Measurements from ENCODE around the gene SETD7.
A peak's percentile ranks its signal among the peaks of the same experiment; 100 is the strongest.

SETD7 gene

DNA sequence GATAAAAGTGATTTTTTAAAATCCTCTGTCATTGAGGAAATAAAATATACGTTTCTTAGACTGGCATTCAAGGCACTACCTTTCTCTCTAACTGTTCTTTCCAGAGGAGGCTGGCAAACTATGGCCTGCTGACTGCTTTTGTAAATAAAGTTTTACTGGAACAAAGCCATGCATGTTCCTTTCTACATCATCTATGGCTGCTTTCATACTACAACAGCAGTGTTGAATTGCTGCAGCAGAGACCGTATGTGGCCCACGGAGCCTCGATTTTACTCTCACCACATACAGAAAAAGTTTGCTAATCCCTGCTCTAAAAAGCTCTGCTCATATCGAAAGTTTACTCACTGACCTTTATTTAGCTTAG lies 20.2 kb downstream of the SETD7 start:
- H3K4me3 ChIP-seq (ENCODE audit: low read depth, low read length): no peak overlapping the region
- in situ Hi-C loops (cut with HindIII; ENCODE audit: low sequenced_read_pairs): no loop called here
- TF ChIP-seq, protein P1, sequence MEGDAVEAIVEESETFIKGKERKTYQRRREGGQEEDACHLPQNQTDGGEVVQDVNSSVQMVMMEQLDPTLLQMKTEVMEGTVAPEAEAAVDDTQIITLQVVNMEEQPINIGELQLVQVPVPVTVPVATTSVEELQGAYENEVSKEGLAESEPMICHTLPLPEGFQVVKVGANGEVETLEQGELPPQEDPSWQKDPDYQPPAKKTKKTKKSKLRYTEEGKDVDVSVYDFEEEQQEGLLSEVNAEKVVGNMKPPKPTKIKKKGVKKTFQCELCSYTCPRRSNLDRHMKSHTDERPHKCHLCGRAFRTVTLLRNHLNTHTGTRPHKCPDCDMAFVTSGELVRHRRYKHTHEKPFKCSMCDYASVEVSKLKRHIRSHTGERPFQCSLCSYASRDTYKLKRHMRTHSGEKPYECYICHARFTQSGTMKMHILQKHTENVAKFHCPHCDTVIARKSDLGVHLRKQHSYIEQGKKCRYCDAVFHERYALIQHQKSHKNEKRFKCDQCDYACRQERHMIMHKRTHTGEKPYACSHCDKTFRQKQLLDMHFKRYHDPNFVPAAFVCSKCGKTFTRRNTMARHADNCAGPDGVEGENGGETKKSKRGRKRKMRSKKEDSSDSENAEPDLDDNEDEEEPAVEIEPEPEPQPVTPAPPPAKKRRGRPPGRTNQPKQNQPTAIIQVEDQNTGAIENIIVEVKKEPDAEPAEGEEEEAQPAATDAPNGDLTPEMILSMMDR (IDR thresholded peaks at IDR 0.05; ENCODE audit: low read depth, low read length, missing control alignments): no peak

DNA sequence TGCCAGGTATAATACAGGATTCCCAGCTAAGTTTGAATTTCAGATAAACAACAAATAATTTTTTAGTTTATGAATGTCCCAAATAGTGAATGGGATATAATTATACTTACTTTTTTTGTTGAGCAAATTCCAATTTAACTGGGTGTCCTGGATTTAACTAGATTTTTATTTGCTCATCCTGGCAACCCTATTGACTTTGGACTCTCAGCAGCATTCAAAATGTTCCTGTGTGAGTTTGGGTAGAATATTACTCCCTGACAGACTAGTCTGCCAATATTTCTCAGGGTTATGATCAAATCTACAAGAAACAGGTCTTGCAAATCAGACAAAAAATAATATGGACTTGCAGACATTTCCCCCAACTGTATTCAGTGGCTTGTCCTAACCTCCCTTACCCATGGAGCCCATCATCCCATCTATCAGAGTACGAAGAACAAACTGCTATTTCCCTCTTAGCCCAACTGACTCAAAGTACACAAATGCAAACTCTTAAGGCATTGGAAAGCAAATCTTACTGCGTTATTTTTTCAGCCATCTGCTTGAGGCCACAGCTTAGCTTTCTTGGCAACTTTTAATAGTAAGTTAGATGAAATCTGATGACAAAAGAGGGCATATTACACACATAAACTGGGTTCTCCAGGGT lies 20.7 kb downstream of the SETD7 start:
- no peak overlapping the region for H3K4me3 ChIP-seq (ENCODE audit: low read depth, low read length)
- TF ChIP-seq, protein P1 (IDR thresholded peaks at IDR 0.05; ENCODE audit: low read depth, low read length, missing control alignments): no peak
- in situ Hi-C loops (cut with HindIII; ENCODE audit: low sequenced_read_pairs): no loop called here
- no peak for DNase-seq (ENCODE audit: low read depth)

More for the DNA sequence above, 20.2 kb downstream of the SETD7 start:
- no peak for DNase-seq (ENCODE audit: low read depth)

DNA sequence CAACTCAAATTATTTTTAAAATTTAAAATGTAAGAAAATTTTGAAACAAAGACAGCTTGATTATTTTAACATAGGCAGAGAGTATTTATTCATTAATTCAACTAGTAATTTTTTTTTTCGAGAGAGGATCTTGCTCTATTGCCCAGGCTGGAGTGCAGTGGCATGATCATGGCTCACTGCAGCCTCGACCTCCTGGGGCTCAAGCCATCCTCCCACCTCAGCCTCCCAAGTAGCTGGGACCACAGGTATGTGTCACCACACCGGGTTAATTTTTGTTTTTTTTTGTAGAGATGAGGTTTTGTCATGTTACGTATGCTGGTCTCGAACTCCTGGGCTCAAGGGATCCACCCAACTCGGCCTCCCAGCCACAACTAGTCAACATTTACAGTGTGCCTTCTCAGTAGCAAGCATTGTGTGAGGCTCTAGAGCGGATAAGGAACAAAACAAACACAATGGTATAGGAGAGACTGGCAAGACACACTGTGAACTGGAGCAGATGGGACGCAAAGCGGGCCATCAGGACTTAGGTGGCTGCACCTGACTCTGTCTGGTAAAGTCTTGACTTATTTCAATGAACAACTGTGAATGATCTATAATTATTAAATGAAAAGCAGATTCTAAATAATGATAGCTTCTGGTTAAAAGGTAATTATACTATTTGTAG lies 21.6 kb downstream of the SETD7 start:
- H3K4me3 ChIP-seq (ENCODE audit: low read depth, low read length): no peak overlapping the region
- no peak for DNase-seq (ENCODE audit: low read depth)
- in situ Hi-C loops (cut with HindIII; ENCODE audit: low sequenced_read_pairs): no loop called here
- TF ChIP-seq, protein P1 (IDR thresholded peaks at IDR 0.05; ENCODE audit: low read depth, low read length, missing control alignments): no peak

DNA sequence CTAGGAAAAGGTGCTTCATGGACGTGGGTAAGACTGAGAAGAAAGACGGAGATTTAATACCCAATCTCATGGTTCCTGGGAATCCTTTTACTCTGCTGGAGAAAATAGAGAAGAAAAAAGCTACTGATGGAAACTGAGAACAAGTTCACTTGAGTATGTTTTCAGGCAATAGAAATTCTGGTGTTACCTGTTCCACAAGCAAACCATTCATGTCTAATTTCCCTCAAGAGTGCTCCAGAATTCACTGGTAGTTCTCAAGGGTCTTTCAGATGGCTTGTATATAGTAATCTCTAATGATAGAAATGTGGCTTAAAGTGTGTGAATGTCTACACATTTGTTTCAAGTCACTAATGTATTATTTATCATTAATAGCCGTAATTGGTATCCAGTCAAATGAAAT lies 22.5 kb downstream of the SETD7 start:
- no peak for DNase-seq (ENCODE audit: low read depth)
- TF ChIP-seq, protein P1 (IDR thresholded peaks at IDR 0.05; ENCODE audit: low read depth, low read length, missing control alignments): no peak
- H3K4me3 ChIP-seq (ENCODE audit: low read depth, low read length): no peak overlapping the region
- in situ Hi-C loops (cut with HindIII; ENCODE audit: low sequenced_read_pairs): no loop called here

DNA sequence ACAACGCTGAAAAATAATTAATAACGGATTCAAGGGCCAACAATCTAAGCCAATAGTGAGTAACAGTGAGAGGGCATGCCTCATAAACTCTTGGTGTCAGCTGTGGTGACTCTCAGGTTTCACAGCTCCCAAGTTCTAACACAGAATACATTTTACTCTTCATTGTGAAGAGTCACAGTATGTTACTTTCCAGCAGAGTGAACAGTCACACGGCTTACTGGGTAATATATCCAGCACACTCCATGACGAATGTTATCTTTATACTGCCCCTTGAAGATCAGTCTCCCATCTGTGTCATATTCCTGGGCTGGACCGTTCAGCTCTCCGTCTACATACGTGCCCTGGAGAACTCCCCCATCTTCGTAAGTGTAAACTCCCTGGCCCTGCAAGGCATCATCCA lies 23.1 kb downstream of the SETD7 start:
- no peak overlapping the region for H3K4me3 ChIP-seq (ENCODE audit: low read depth, low read length)
- TF ChIP-seq, protein P1 (IDR thresholded peaks at IDR 0.05; ENCODE audit: low read depth, low read length, missing control alignments): no peak
- in situ Hi-C loops (cut with HindIII; ENCODE audit: low sequenced_read_pairs): no loop called here
- DNase-seq (ENCODE audit: low read depth): no peak

DNA sequence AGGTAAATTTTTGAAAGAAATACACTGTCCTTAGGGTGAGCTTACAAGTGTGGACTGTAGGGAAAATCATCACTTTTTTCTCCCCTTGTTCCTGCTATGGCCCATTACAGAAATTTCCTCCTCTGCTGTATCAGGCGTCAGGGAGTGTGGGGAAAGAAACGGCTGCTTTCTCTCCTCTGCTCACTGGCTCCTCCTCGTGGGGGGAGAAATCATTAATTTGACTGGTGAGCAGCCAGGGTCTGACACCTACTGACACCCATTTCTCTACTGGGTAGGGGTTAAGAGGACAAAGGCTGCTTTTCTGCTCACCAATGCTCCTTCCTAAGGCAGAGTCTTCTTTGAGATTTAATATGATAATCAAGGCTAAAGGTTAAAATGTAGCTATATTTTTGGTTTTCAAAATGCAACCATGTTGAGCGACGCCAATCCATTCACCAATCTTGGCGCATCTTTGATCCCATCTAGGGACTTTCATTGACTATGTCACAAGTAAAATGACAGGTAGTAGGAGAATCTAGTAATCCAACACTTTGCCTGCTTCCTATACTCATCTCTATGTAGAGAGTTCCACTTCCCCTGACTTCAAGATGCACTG lies 25.1 kb downstream of the SETD7 start:
- H3K4me3 ChIP-seq (ENCODE audit: low read depth, low read length): no peak overlapping the region
- in situ Hi-C loops (cut with HindIII; ENCODE audit: low sequenced_read_pairs): no loop called here
- TF ChIP-seq, protein P1 (IDR thresholded peaks at IDR 0.05; ENCODE audit: low read depth, low read length, missing control alignments): peak; percentile 70
- DNase-seq (ENCODE audit: low read depth): no peak
